GM12875 (cell line): ENCODE measurements around the gene SLC17A2.
"Not testable (repeated sequence)": the region's sequence is repeated elsewhere in the genome, so short reads cannot be mapped to it uniquely, and the experiment has no call there.

ENCODE experiments used
- H3K4me3 ChIP-seq: one replicate; pipeline ENCODE4 v1.5.1; 2011; ENCODE audit warnings: low read depth, low read length, control low read depth
- CTCF ChIP-seq: IDR thresholded peaks from 2 replicates; pipeline ENCODE4 v1.5.1; 2011; ENCODE audit warnings: low read depth, mild to moderate bottlenecking, control low read depth, inconsistent platforms, low read length, moderate library complexity, borderline replicate concordance; ENCODE audit not compliant: insufficient read depth

The SLC17A2 gene

GRCh38 chr6:25951296-25952032 lies 21.0 kb upstream of the SLC17A2 start:
- no peak overlapping the region for H3K4me3 ChIP-seq
- TF ChIP-seq CTCF: no peak

- H3K4me3 ChIP-seq: no peak overlapping the region
- TF ChIP-seq CTCF: no peak
Observed at GRCh38 chr6:25950297-25950696, 19.8 kb upstream of the SLC17A2 start.

GRCh38 chr6:25949695-25950094 lies 19.2 kb upstream of the SLC17A2 start:
- TF ChIP-seq CTCF: no peak
- H3K4me3 ChIP-seq: no peak overlapping the region

DNA sequence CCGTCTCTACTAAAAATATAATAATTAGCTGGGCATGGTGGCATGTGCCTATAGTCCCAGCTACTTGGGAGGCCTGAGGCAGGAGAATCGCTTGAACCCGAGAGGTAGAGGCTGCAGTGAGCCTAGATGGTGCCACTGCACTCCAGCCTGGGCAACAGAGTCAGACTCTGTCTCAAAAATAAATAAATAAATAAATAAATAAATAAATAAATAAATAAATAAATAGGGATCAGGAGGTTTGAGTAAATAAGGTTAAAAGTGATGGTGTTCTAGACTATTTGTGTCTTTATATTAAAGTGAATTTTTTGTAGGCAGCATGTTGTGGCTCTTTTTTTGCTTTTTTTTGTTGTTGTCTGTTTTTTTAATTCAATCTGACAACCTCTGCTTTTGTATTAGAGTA lies 17.0 kb upstream of the SLC17A2 start:
- H3K4me3 ChIP-seq: not testable (repeated sequence)

DNA sequence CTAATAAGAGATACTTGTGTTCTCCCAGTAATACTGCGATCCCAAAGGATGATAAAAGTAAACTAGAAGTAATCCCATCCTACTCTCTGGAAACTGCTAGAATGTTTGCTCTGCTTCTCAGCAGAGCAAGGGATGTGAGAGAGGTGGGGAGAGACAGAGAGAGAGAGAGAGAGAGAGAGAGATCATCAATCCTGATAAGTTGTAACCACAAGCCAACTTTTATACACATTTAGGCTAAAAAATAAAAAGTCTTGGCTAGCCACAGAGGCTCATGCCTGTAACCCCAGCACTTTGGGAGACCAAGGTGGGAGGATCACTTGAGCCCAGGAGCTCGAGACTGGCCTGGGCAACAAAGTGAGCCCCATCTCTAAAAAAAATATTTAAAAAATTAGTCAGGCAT lies 16.1 kb upstream of the SLC17A2 start:
- no peak overlapping the region for H3K4me3 ChIP-seq
- TF ChIP-seq CTCF: no peak

GRCh38 chr6:25945738-25946137 lies 15.2 kb upstream of the SLC17A2 start:
- H3K4me3 ChIP-seq: not testable (repeated sequence)

DNA sequence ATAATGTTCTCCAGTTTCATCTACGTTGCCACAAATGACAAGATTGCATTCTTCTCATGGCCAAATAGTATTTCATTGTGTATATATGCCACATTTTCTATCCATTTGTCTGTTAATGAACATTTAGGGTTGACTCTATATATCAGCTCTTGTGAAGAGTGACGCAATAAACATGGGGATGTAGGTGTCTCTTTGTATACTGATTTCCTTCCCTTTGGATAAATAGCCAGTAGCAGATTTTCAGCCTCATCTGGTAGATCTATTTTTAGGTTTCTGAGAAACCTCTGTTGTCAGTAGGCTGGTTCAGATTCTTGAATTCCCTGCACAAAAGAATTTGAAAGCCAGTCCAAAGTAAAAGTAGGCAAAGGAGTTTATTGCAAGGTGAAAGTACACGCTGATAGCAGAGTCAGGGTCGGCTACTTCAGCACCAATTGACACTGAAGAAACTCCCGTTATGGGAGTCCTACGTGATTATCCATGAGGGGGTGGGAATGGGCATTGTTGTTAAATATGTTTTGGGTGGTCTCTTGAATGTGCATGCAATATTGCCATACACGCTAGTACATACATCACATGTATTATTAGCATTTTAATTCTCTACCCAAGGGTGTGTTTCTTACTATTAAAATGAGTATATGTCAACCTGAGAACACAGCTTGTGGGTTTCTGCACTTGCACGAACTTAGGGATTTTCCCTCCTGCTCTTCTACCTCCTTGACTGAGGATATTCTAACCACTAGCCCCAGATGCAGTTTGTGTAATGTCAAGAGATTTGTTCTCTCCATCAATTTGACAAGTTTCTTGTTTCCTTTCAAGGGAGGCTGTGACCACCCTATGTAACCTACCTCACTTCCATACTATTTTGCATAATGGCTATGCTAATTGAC lies 14.4 kb upstream of the SLC17A2 start:
- no peak overlapping the region for H3K4me3 ChIP-seq
- TF ChIP-seq CTCF: no peak

GRCh38 chr6:25943887-25944286 lies 13.4 kb upstream of the SLC17A2 start:
- TF ChIP-seq CTCF: no peak
- H3K4me3 ChIP-seq: no peak overlapping the region
